GM21447 (cell line): Measurements from ENCODE around the gene PIGQ.
A peak's percentile ranks its signal among the peaks of the same experiment; 100 is the strongest.

ENCODE experiments used
- ATAC-seq: cut with Tn5 transposase; IDR thresholded peaks from one replicate; pipeline ENCODE4 v1.9.1; 2021; ENCODE audit not compliant: unreplicated experiment

Gene PIGQ

GRCh38 chr16:569445-570254 lies at the start of gene PIGQ:
TSS of gene PIGQ (plus strand) at chr16:569968. CDS start at chr16:574075, 4,107 bp downstream.
- ATAC-seq, result peak; percentile 42

GRCh38 chr16:520847-521246 lies 48.9 kb upstream of the PIGQ start:
- no peak for ATAC-seq

- ATAC-seq, result no peak
Observed at GRCh38 chr16:521381-522210, 48.2 kb upstream of the PIGQ start.

GRCh38 chr16:522320-523096 lies 47.3 kb upstream of the PIGQ start:
- ATAC-seq, result no peak

GRCh38 chr16:523097-523741 lies 46.5 kb upstream of the PIGQ start:
- ATAC-seq, result no peak

- no peak for ATAC-seq
Observed at GRCh38 chr16:524274-525040, 45.3 kb upstream of the PIGQ start.

- ATAC-seq, result no peak
Observed at GRCh38 chr16:525123-525519, 44.6 kb upstream of the PIGQ start.

GRCh38 chr16:525520-526180 lies 44.1 kb upstream of the PIGQ start:
- ATAC-seq, result no peak

- no peak for ATAC-seq
Observed at GRCh38 chr16:526181-527014, 43.4 kb upstream of the PIGQ start.

- ATAC-seq, result peak; percentile 53
Observed at GRCh38 chr16:527015-527903, 42.5 kb upstream of the PIGQ start, which contains the start of gene CAPN15. TSS of gene CAPN15 (plus strand) at chr16:527712. CDS start at chr16:546839, 19,127 bp downstream.

GRCh38 chr16:528111-529011 lies 41.4 kb upstream of the PIGQ start:
- no peak for ATAC-seq

GRCh38 chr16:529012-529575 lies 40.7 kb upstream of the PIGQ start:
- ATAC-seq, result no peak

GRCh38 chr16:530111-530817 lies 39.5 kb upstream of the PIGQ start:
- no peak for ATAC-seq

GRCh38 chr16:531494-532125 lies 38.2 kb upstream of the PIGQ start:
- no peak for ATAC-seq
